ENCODE results near the gene TSPAN18.
A peak's percentile ranks its signal among the peaks of the same experiment; 100 is the strongest.

Gene TSPAN18

DNA sequence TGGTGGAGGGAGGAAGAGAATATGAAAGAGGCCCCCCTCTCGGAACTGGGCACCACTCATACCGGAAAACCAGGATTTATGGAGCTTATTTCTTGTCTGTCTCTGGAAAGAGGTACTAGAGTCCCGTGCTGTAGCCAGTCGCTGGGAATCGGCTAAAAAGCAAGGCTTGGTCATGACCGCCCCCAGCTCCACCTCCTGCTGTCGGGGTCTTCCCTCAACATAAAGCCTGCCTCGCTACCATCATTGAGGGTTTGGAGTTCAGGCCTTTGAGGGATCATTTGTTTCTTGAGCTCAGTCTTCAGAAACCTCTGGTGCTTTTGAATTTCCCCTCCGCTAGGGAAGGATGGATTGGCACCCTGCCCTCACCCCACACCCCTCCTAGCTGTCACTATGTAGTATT lies 97.1 kb downstream of the TSPAN18 start:
- no peak for DNase-seq

DNA sequence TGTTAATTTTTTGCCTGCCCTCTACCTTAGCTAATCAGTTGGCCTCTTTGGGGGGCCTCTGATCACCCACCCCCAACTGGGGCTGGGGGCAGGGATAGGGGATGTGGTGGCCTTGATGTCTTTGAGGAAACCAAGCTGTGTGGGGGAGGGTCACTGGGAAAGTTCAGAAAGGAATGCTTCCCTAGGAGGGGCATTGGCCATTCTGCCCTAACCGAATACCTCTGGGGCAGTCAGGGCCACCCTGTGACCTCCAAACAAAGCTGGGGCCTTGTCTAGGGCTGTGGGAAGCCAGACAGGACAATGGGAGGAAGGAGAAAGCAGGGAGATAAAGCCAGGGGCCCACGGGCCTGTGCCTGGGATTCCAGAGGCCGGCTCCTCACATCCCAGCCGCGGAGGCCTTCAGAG lies 97.5 kb downstream of the TSPAN18 start:
- DNase-seq = peak; percentile 27

DNA sequence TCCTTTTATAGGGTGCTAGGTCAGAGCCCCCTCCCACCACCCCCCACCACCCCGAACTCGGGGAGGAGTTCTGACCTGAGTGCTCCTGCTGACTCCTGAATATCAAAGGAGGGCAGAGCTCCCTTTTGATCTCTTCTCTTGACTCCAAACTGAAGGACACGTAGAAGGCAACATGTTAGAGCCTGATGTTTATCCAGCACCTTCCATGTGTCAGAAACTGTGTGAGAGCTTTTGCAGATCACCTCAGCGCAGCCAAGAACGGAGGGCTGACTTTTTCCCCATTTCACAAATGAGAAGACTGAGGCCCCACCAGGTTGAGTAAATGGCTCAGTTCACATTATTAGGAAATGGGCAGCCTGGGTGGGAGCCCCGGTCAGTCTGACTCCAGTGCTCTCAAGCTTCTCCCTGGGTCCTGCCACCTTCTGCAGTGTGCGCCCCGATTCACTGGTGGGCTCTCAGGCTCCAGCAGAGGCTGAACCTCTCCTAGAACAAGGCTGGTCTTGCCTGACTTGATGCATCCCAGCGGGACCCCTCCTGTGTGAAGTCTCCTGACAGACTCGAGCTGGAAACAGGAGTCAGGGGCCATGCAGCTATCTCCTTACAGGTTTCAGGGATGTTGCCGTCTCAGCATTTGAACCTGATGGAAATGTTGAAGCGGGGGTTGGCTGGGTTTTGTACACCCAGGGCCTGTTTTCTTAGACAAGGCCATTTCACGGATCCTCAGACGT lies 98.5 kb downstream of the TSPAN18 start:
- DNase-seq = no peak

DNA sequence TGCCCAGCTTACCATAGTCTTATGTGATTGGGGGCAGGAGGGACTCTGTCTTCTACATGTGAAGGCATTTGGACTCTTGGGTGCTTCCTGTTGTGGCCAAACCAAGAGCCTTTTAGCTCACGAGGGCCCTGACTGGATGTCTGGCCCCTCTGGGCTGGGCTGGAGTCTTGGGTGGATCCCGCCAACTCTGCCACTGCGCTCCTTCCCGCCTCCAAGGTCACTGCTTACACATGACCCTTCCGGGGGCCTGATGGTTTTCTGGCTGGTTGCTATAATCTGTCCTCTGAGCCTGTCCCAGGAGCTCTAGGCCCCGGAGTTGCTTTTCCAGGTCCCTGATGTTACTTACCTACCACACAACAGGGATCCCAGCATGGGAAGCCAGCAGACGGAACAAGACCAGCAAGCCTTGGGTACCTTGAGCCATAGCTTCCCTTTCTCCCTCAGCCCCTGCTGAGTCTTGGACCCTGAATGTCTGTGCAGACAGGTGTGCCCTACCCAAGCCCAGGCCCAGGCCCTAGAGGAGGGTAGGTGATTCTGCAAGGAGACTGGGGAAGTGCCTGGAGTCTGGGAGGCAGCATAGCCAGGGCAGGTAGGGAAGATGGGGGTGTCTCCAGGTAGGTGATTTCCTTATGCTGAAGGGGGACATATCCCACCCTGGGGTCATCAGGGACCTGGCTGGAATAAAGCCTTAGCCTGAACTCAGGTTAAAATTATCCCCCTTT lies 100.3 kb downstream of the TSPAN18 start:
- DNase-seq = no peak

DNA sequence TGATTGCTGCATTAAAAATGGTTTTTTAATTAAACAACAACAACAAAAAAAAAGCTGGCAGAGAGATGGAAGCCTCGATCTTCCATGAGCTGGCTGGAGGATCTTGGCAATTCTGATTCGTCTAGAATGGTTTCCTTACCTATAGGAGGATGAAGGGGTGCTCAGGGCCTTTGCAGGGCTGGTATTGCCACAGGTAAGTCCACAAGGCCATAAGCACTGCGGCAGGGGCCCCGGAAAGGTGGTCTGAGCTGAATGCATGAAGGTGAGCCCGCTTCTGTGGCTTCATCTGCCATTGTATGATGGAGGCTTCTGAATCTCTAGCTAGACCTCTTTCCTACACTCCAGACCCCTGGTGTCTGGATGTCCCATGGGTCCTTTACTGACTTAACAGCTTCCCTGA lies 101.5 kb downstream of the TSPAN18 start:
- DNase-seq = no peak

DNA sequence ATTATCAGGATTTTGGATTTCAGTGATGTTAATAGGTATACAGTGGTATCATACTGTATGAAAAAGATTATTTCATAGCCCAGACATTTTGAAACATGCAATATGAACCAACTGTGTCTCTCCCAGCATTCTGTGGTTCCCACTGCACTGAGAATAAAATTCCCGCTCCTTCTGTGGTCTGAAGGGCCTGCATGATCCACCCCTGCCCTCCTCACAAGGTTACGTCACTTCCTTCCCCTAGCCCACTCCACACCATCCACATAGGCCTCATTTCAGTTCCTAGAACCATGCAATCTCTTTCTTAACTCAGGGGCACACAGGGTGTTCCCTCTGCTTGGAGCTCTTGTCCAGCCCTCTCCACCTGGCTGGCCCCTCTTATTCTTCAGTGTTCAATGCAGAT lies 103.1 kb downstream of the TSPAN18 start:
- DNase-seq = no peak

DNA sequence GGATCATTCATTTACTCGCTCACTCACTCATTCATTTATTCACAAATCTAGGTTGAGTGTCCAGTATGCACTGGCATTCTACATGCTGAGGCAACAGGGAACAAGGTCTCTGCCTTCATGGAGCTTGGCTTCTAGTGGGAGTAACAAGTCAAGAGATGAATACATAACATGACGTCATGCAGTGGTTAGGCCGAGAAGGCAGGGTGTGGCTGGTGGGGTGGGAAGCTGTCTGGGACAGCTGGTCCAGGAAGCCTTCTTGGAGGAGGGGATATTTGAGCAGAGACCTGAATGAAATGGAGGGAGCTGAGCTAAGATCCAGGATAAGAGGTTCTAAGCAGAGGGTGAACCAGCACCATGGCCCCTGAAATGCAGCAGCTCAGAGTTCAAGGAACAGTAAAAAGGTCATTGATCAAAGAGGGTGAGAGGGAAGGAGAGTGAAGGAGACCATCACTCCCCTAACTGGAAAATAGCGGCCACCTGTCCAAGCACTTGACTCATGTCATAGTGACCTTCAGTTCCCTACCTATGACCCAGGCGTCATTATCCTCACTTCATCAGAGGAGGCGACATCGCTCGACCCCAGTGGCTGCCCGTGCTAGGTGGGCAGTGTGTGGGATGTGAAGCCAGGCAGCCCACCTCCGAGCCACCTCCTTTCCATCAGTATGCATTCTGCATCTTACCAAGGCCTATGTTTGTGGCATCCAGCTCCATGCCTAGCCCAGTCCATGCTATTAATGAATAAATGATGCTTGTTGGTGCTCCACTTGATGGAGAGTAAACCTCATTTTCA lies 105.0 kb downstream of the TSPAN18 start:
- DNase-seq = no peak

DNA sequence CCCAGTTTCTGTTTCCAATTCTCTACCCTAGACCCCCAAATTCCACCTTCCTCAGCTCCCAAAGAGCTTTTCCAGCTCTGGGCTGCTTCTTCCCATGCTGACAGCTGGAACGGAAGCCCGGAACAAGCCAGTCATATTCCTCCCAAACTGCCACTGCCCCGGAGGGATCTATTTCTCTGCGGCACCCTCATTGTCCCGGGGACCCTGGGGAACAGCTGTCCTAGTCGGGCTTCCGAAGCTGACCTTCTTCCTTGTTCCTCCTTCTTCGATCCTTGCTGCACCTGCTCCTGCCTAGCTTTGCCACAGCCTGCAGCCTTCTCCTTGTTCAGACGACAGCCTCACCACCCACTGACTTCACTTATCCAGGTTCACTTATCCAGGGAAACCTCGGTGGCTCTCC lies 105.7 kb downstream of the TSPAN18 start:
- DNase-seq = no peak

DNA sequence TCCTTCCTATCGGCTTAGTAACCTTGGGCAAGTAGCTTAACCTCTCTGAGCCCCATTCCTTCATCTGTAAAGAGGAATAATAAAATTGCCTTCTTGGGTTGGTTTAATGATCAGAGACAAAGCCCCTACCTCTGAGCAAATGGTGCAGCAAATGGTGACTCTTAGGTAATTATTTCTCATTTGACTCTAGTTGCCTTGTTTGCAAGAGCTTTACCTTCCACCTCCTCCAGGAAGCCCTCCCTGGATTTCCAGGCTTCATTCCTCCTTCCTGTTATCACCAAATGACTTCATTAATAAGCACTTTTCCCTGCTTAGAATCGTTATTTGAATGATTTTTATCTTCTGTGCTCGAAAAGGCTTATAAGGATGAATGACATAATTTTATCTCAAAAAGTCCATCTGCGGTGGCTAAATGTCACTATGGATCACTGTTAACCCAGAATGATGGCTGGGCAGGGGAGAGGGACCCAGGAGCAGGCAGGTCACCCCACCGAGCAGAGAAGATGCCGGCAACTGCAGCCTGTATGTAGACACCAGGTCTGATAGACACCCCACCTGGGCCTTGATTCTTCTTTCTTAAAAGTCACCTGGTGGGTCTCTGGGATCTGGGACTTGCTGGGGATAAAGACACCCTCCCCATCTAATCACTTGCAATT lies 106.6 kb downstream of the TSPAN18 start:
- DNase-seq = no peak

DNA sequence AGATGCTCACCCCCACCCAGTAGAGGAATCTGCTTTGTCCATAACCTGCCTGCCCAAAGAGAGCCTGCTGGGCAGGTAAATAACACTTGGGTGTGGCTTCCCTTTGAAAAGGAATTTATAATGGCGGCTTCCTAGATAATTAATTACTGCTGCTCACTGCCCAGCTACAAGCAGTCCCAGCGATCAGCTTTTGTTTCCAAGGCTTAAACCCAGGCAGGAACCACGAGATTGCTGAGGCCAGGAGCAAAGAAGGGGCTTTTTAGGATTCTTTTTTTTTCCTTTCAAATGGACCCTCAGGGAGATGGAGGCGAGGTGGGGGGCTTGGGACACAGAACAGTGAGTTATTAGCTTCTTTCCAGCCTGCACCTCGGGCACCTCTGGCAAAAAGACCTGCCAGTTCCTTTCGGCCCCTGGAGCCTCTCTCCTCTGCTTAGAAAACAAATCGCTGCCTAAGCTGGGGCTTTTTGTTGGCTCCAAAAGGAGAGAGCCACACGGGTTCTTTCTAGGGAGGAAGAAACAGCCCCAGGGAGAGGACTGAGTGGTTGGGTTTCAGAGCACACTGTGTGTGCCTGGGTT lies 107.2 kb downstream of the TSPAN18 start:
- DNase-seq = peak; percentile 60

DNA sequence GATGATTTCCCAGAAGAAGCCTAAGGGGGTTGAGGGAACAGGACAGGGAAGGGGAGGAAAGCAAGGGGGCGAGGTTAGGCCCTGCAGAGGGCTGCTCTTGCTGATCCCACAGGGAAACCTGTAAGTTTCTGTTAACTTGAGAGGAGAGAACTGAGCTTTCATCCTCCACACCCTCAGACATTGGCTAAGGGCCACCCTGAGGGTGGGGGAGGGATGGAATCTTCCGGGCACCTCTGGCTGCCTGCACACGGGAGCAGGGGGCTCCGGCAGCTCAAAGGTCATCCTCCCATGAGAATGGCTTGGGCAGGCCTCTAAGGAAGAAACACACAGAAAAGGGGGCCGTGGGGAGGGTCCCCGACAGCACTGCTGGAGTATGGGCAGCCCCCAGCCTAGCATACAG lies 108.1 kb downstream of the TSPAN18 start:
- DNase-seq = no peak

DNA sequence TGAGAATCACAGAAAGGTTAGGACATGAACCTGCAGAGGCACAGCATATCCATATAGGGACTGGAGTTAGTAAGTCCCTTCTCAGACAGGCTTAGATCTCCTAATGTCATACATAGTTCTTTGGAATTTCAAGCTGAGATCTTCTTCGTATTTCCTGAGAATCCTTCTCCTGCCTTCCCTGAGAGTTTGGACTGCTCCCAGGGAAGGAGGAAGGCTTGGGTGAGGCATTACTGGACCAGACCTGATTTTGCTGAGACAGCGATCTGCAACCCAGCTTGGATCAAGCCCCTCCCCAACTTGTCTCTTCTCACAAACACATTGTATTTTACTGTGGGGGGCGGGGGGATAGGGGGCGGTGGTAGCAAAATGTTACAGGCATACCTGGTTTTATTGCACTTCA lies 108.5 kb downstream of the TSPAN18 start:
- no peak for DNase-seq

DNA sequence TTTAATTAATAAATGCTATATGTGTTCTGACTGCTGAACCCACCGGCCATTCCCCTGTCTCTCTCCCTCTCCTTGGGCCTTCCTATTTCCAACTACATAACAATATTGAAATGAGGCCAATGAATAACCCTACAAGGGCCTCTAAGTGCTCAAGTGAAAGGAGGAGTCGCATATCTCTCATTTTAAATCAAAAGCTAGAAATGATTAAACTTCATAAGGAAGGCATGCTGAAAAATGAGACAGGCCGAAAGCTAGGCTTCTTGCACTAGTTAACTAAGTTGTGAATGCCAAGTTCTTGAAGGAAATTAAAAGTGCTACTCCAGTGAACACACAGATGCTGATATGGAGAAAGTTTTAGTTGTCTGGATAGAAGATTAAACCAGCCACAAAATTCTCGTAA lies 109.2 kb downstream of the TSPAN18 start:
- DNase-seq = no peak

DNA sequence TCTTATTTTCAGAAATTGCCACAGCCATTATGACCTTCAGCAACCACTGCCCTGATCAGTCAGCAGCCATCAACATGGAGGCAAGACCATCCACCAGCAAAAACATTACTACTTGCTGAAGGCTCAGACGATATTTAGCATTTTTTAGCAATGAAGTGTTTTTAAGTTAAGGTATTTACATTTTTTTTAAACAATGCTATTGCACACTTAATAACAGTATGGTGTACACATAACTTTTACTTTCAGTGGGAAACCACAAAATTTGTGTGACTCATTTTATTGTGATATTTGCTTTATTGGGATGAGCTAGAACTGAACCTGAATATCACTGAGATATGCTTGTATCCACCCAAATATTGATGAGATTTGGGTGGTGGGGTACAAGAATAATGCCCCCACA lies 110.9 kb downstream of the TSPAN18 start:
- DNase-seq = no peak

DNA sequence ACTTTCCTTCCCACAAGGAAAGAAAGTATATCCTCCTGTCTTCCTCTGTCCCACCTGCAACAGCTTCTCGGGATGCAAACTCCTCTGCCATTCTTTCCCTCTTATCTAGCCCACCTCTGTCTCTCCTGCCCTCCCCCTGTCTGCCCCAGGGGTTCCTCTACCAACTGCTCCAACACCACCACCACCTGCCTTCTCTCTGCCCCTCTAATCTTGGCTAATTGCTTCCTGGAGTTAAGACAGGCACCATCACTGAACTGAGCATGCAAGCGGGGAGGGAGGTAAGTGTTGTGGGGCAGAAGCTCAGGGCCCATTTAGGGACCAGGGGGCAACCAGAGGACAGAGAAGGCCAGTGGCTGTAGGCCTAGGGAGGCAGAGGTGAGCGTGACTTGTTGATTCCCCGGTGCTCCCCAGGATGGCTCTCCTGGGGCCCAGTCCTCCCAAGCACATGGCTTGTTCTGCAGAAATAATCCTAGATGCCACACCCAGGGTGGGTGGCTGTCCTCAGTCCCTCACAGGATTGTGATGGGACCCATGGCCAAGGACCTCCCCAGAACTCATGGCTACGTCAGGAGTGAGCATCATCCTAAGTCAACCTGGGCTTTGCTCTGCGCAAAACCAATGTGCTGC lies 112.8 kb downstream of the TSPAN18 start:
- no peak for DNase-seq

DNA sequence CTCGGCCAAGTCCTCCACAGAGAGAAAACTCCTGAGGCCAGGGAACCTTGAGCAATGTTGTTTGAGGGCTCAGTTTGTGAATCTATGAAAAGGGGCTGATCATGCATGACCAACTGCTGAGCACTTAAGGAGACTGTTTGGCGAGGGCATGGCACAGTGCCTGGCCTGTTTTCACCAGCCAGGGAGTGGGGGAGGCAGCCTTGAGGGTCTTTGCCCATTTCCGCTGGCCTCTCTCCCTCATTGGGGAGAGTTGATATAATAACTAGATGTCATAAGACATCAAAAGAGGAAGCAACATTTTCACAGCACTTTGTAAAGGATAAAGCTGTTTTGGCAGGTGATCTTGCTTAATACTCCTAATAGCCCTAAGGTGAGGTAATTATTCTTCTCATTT lies 113.3 kb downstream of the TSPAN18 start:
- no peak for DNase-seq

DNA sequence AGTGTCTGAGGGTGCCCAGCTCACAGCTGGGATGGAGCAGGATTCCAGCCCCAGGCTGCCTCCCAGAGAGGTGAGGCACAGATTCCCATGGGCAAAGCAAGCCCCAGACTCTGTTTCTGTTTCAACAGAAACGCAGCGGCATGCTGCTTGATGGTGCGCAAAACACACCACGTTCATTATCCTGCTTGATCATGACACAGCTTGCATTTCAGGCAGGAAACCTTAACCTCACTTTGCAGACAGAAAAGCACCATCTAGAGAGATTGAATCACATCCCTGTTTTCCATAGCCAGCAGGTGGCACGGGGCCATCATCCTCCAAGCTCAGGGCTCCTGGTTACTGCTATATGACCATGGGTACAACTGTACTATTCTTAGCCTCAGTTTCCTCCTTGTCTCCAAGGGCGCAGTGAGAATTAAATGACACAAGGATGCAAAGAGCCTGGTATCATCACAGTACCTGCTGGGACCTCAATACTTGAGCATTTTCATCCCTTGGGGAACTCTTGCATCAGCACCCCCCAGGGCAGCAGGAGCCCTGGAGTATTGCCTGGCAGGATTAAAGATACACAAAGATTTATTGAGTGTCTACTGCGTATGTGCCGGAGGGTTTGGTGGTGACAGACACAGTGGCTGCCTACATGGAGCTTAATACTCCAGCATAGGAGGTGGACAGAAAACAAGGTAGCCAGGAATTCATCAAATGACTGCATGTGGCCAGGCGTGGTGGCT lies 113.9 kb downstream of the TSPAN18 start:
- no peak for DNase-seq

DNA sequence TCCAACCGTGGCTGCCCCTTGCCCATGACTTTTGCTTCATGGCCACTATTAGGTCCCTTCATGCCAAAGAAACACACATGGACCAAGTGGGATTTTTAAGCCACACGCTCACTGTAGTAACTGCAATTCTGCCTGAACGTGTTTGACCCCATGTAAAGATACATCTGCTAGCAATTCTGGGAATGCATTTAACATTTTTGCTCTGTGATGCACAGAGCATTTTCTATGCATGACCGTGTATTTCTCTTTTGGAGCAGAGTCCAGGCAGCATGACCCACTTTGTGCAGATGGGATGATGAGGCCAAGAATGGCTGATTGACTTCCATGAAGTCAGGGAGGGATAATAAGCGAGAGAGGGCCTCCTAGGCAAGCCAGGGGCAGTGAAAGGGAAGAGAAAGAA lies 115.5 kb downstream of the TSPAN18 start:
- DNase-seq = no peak

DNA sequence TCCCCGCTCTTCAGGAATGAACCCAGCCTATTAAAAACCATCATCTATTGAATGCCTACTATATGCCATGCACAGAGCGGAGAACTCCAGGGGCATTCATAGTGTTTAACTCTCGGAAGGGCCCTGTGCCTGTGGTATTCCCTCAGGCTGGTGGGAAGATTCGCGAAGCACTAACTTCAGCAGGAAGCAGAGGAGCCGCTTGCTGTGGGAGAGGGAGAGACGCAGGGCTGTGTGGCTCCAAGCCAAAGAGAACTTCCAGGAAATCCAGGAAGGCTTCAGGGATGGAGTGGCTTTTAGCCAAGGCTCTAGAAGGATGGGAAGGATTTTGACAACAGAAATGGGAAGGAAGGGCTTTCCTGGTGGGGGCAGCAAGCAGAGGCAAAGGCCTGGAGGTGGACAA lies 120.1 kb downstream of the TSPAN18 start:
- DNase-seq = no peak

DNA sequence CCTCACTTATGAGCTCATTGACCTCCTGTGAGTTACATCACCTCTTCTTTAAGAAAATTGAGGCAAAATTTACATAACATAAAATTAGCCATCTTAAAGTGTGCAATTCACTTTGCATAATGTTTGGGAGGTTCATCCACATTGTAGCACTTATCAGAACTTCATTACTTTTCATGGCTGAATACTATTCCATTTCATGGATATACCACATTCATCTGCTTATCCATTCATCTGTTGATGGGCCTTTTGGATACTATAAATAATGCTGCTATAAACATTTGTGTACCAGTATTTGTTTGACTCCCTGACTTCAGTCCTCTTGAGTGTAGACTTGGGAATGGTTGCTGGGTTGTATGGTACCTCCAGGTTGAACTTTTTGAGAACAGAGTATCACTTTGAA lies 120.6 kb downstream of the TSPAN18 start:
- no peak for DNase-seq

DNA sequence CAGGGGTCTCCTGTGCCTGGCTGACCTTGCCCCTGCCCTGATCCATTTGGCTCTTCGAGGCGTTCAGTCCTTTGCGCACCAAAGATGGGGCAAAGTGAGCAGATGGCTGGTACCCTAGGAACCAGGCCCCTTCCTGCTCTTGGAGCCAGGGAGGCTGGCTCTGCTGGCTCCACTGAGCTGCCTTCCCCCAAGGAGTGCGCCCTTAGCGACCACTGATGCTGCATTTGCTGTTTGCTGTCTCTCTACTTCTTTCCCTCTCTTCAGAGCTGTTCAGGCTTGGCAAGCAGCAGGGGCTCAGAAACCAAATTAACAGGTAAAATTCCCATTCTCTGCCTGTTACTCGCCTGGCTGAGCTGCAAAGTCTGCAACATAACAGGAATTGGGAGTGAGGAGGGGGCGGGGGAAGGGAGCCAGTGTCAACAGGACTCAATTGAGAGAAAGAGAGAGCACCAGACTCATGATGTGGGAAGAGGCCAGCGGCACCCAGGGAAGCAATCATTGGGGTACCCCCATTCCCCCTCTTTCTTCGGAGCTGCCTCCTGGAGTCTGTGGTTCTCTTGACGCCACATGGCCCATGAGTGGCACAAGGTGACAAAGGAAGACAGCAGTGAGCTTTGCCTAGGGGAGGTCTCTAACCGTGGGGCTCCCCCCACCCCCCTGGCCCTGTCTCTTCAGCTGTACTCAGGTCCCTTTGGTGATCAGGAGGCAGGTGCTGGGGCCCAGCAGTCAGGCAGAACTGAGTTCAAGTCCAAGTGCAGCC lies 121.6 kb downstream of the TSPAN18 start:
- DNase-seq = no peak
